NCI-H446 treated with DMSO at 0.1 percent for 48 hours (cell line): ENCODE measurements around the gene FNTB.

Source experiments
- DNase-seq: peaks from one replicate; lab custom pipeline; 2025; lab: John Stamatoyannopoulos, UW

The FNTB gene

DNA sequence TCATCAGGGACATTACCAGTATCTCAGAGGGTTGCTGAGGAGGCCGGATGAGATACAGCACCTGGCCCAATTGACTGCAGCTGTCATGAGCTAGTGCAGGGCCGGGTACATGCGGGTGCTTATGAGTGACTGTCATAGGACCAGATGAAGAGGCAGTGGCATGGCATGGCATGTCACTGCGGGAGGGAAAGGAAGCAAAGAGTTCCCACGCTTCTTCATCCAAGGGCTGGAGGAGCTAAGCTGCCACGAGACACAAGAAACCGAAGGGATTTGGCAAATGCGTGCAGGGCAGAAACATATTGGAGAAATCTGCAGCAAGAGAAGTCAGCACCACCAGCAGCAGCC lies 33.4 kb upstream of the FNTB start:
- DNase-seq, result no peak

DNA sequence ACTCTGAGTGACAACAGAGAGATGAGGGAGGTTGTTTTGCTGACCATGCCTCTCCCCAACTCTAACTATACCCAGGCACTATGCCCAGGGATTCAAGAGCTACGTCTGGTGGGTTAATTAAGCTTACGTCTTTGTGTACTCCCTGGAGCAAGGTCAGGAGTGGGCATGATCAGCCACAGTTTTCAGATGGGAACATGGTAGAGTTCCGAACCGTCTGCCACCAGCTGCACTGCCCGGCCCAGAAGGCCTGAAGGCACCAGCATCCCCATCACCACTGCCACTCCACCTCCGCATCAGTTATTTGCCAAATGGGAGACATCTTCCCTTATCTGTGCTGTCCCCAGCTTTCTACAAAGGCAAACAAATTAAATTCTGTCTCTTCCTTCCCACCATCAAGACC lies 33.0 kb upstream of the FNTB start:
- DNase-seq, result no peak

DNA sequence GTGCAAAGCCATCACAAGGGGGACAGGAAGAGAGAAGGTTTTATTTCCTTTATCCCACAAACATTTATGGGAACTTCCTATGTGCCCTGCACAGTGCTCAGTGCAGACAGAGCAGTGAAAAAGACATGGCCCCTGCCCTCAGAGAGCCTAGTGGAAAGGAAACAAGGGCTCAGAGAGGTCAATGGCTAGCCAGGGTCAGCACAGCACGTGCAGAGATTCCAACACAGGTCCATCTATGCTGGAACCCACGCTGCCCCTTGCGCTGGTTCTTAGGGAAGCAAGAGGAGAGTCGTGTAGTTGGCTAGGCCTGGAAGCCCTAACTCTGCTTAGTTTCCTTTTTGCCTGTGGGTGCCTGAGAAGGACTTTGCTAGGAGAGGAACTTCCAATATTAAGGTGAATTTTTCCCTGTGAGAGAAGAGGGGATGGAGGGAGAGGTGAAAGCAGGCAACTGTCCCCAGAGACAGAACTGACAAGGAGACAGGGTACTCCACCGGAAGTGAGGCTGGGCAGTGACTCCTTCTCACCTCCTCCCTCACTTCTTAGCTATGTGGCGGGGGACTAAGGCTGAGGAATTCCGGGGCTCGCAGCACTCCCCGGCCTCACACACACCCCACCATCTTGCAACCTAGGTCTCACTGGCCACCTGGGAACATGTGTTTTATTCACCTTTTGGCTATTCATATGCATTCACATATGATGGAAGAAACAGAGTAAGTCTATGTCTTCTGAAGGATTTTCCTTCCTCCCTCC lies 32.0 kb upstream of the FNTB start:
- no peak for DNase-seq

DNA sequence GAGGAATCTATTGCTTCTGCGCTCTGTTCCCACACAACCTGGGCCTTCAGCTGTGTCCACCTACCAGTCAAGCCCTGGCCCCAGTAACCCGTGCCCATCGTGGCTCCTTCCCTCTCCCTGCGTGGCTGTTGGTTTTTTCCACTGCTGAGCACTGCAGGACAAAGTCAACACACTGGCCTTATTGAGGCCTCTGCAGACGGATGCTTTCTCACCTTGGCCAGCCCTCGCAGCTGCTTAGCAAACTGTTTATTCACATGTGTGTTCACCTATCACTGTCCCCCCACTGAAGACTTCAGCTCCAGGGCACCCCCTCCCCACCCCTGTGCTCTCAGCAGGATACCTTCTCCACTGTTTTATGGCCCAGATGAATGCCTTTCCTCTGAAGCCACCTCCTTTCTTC lies 31.4 kb upstream of the FNTB start:
- no peak for DNase-seq

DNA sequence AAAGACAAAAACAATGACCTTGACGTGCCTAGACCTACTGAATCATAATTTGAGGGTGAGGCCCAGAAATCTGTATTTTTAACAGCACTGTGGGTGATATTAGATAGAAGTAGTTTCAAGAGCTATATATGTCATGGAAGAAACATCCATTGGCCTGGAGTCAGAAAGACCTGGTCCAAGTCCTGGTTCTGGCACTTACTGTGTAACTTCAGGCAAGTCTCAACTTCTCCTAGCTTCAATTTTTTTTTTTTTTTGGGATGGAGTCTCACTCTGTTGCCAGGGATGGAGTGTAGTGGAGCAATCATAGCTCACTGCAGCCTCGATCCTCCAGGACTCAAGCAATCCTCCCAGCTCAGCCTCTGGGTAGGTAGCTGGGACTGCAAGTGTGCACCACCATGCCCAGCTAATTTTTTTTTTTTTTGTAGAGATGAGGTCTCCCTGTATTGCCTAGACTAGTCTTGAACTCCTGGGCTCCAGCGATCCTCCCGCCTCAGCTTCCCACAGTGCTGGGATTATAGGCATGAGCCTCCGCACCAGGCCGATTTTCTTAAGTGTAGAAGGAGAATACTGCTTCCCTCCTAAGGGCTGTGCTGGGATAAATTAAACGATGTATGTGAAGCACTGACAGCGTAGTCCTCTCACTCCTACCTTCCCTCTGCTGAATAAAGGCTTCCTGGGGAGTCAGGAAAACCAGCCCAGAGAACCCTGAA lies 29.8 kb upstream of the FNTB start:
- DNase-seq, result no peak

DNA sequence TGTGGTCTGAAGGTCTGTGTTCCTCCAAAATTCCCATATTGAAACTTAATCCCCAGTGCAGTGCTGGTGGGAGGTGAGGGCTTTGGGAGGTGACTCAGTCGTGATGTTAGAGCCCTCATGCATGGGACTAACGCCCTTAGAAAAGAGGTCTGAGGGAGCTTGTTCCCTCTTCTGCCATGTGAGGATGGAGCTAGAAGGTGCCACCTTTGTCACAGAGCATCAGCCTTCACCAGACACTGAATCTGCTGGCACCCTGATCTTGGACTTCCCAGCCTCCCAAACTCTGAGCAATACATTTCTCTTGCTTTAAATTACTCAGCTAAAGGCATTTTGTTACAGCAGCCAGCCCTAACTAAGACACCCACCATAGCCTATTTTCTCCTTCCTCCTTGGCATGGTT lies 28.5 kb upstream of the FNTB start:
- DNase-seq, result no peak

DNA sequence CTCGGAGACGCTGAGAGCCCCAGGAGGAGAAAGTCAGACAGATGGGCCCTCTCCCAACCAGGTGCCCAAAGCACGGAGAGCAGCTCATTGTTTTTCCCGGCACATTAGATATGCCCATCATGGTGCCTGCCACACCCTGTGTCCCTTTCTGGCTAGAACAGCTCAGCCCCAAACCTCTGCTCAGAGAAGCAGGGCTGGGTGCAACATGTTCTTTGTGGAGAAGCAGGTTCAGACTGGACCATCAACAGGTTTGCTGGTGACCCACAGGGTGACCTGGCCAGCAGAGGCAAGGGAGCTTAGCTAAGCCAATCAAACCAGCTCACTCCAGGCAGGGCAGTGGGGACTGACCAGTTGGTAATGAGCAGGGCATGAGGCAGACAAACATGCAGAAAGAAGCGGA lies 28.0 kb upstream of the FNTB start:
- DNase-seq, result no peak

DNA sequence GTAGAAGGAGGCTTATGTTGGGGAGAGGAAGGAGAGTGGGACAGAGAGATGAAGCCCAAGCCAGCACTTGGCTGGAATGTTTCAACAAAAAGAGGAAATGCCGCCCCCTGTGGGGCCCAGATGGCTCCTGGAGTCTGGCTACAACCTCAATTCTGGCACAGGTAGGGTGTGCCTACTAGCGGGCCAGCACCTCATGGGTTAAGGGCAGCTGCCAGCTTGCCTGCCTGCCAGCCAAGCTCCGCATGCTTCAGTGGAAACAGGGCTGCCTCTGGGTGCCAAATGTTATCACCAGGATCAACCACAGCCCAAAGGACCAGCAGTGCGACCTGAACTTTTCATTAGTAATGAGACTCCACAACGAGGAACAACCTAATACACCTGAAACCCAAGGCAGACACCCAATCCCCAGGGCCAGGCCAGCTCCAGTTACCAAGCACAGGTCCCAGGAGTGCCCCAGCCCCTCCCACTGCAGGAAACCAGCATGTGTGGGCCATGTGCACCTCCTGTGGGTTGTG lies 25.9 kb upstream of the FNTB start:
- DNase-seq, result peak; percentile 80

DNA sequence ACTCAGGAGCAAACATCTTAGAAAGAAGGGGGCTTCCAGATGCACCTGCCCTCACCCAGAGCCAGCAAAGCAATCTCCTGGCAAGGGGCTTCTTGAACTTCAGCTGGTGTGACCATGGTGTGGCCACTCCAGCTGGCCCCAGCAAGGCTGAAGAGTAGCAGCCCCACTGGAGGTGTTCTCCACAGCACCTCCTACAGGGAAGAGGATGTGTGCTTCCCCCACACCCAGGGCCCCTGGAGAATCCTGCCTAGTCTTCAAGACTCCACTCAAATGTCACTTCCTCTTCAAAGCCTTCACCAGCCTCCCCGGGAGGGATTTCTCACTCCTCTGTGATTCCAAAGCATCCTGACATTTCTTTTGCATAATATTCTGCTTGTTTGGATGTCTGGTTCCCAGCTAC lies 23.1 kb upstream of the FNTB start:
- DNase-seq, result no peak

DNA sequence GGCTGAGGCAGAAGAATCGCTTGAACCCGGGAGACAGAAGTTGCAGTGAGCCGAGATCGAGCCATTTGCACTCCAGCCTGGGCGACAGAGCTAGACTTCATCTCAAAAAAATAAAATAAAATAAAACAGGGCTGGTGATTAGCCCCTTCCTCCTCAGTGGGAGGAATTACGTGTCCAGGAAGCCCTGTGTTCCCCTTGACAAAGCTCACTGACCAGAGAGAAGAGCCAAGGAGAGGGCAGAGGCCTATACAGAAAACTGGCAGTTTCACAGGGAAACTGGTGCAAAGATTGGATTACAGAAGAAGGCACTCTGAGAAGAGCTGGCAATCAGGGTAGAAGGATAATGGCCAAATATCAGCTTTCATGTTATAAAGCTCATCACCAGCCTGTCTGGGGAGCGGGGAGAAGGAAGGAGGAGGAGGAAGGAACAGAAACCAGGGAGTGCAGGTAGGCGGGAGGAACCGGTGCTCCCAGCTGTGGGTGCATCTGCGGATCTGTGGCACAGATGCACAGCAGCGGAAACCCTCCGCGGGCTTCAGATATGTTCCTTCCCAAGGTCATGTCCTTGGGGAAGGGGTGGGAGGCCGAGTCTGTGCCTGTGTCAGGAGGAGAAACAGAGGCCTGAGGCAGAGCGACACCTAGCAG lies 21.2 kb upstream of the FNTB start:
- no peak for DNase-seq

DNA sequence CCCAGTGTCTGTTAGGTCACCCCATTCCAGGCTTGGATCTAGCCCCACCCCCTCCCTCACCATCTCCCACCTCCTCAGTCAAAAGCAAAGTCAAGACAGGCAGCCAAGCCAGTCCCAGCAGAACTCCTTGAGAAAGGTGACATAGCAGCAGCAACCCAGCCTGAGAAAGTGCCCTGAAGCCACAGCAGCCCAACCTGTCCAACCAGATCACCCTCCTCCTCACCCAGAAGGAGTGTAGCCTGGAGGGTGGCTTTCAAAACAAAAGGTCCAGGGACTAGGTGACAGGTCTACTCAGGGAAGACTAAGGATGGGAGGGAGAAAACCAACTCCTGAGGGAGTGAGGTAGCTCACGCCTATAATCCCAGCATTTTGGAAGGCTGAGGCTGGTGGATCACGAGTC lies 19.7 kb upstream of the FNTB start:
- no peak for DNase-seq

DNA sequence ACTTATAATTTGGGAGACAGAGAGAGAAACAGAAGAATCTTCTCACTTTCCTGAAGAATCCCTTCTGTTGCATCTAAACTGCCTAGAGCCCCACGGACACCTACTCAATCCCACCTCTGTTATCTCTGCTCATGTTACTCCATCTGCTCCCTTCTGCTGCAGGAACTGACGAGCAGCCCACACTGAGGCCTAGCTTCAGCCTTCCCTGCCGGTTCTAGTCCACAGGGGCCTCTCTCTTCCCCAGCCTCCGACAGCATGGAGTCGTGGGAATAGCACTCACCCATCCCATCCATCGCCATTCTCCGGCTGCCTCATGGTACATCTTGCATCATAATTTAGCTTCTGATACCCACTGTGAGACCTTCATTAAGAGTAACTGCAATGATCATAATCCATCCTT lies 18.5 kb upstream of the FNTB start:
- DNase-seq, result no peak

DNA sequence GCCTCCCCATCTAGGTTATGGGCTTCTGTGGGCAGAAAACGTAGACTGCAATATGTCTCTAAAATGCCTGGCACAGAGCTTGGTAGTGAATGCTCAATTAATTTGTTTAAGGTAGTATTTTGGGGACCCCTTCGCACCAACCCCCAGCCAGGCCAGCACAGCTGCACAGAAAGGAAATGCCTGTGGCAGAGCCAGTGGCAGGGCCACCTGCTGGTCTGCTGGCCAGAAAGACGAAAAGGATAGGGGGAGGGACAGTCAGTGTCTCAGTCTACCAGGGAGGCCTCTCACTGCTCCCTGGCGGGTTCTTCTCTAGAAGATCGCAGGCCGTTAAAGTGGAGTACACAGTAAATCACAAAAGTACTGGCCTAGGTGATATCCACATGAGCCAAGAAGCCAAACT lies 18.0 kb upstream of the FNTB start:
- no peak for DNase-seq

DNA sequence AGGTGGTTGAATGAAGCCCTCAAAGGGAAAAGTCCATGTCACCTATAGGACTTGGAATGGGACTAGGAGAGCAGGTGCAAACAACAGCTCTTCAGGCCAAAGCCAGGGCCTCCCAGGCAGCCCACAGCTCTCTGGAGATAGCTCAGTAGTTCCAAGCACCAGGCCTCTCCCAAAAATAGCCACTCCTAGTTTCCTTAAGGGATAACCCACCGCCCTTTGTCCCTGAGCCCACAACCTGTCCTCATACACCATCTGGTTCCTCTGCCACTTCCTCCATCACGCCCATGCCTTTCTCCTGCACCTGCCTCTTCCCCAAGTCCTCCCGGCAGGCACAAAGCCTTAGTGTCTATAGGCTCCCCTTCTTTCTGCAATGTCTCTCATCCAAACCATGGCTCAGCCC lies 16.7 kb upstream of the FNTB start:
- DNase-seq, result no peak

DNA sequence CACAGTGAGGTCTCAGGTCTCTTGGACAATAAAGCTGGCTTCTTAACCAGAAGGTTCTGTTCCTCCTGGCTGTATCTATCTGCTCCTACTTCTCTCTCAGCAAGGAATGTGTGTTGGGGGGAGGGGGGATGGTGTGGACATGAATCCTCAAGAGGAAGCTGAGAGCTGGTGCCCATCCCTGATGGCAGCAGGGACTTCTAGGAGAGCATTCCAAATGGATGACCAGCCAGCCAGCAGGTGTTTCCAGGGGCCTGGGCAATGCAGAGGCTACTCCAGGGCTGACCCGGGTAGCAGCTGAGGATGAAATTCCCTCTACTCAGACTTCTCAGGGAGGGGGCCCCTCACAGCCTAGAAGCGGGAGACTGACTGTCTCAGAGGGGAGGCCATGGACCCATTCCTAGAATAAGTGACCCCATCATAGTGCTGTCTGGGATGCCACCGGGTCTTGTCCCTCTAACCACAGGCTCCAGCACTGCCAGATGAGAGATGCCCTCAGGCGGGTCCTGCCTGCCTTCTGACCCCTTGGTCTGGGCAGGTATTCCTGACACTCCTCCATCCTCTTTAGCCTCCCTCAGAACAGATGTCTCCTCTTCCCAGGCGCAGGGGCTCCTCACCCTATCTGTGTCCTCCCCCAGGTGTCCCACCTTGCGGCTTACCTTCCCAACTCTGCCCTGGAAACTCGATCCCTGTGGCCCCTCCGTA lies 15.8 kb upstream of the FNTB start:
- no peak for DNase-seq

DNA sequence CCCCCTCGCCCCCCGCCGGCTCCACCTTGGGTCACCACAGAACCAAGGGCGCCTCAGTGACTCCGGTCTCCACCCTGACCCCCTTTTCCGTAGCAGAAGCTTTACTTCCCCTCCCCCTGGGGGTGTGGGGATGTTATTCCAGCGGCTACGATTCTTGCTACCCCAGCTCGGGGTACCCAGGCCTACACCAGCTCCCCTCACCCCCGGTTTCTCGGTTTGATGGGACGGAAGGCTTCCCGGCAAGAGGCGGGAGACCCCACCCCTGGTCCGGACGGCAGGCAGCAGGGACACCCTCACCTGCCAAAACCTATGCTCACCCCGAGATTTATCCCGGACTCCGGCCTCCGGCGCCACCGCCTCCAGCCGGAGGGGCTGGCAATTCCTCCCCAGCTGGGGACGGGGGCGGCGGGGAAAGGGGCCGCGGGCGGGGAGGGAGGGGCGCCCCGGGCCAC lies 15.2 kb upstream of the FNTB start:
- DNase-seq, result no peak

DNA sequence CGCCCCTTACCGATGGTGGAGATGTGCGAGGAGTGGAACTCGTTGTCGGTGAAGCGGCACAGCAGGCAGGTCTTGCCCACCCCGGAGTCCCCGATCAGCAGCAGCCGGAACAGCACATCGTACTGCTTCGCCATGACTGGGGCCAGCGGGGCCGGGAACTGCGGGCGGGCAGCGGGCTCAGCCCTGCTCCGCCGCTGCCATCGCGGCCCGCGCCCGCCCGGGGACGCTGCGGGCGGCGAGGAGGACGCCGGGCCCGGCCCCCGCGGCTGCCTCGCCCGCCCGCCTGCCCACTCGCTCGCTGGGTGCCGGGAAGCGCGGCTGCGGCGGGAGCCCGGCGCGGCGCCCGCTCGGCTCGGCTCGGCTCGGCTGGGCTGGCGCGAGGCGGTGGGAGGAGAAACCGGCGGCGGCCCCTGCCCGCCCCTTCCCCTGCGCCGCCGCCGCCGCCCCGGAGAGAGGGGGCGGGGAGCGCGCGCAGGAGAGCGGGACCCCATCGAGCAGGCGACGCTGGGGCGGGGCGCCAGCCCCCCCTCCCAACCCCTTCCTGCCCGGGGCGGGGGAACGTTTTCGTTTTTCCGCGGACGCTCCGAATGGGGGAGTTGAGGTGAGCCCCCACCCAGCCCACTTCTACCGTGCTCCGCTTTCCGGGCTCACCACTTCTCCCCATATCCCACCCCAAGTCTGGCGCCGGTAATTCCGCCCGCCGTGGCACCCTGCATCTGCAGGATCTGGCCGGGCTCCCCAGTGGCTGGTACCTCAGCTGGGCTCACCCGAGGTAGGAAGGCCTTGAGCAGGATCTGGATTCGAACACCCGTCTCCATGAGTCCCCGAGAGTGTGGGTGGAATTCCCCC lies 14.5 kb upstream of the FNTB start, which contains the start of gene RAB15:
Gene RAB15 (minus strand): TSS at position 394 of the 849 bp plus-strand sequence. CDS start 260 bp downstream, at position 134.
- no peak for DNase-seq

DNA sequence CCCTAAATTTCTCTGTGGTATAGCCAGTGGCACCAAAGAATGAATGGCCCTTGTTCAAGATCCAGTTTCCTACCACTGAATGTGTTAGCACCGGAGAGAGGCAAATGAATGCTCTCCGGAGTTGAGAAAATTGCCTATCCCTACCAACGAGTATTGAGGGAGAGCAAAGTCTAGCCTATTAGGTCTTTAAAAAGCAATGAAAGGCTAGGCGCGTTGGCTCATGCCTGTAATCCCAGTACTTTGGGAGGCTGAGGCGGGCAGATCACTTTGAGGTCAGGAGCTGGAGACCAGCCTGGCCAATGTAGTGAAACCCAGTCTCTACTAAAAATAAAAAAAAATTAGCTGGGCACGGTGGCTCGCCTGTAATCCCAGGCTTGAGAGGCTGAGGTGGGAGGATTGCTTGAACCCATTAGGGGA lies 13.7 kb upstream of the FNTB start:
- DNase-seq, result no peak

DNA sequence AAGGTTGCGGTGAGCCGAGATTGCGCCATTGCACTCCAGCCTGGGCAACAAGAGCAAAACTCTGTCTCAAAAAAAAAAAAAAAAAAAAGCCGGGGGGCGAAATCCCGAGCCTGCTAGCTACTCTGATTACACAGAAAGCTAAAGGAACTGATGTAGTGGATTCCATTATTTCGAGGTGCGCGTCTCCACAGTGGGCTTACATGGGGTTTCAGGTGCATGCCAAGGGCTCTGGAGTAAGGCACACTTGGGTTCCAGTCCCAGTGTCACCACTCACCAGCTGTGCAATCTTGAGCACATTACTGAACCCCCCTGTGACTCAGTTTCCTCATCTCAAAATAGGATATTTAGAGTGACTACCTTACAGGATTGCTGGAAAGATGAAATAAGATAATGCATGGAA lies 12.9 kb upstream of the FNTB start:
- DNase-seq, result no peak

DNA sequence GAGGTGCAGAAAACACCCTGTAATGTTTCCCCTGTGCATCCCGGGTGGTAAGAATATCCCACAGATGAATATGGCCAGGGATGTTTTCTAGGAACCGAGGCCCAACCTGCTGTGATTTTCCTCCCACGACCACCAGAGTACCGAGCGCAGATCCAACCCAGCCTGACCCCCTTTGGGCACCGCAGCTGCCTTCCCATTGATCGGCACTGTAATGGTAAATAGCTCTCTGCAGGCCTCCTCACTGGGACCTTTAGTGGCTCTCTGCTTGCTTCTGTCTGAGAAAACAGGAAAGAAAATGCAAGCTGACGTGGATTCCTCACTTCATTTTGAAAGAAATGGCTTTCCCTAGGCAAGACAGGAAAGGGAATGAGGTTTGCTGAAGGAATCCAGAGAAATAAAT lies 12.1 kb upstream of the FNTB start:
- no peak for DNase-seq

DNA sequence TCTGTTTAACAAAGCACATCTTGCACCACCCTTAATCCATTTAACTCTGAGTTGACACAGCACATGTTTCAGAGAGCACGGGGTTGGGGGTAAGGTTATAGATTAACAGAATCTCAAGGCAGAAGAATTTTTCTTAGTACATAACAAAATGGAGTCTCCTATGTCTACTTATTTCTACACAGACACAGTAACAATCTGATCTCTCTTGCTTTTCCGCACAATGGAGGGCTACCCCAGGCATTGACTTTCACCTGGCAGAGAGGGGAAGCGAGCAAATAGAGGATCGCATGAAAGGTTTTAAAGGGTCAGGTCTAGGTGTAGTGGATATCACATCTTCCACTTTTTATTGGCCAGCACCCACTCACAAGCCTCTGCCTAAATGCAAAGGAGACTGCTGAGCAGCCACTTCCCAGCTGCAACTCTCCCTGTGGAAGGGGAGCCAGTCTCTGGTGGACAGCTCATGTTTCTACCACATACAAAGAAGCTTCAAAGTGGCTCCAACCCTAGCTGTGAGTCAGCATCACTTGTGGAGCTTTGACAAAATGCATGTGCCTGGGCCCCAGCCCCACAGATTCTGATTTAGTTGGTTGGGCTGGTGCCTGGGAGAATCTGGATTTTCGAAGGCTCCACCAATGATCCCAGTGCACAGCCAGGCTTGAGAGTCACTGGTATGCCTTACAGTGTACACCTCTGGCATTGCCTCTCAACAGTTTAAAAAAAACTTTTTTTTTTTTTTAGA lies 7.2 kb upstream of the FNTB start:
- DNase-seq, result no peak
